ENCODE data around the gene STKLD1.
"Not testable (repeated sequence)": the region's sequence is repeated elsewhere in the genome, so short reads cannot be mapped to it uniquely, and the experiment has no call there.

The STKLD1 gene

GRCh38 chr9:133362359-133363044 lies 13.7 kb upstream of the STKLD1 start:
- no peak for DNase-seq (ENCODE audit: low read depth, low spot score)

- no peak for DNase-seq (ENCODE audit: low read depth, low spot score)
These were observed 9.7 kb upstream of the STKLD1 start for GRCh38 chr9:133366435-133366834.

GRCh38 chr9:133367221-133367620 lies 8.9 kb upstream of the STKLD1 start:
- no peak for DNase-seq (ENCODE audit: low read depth, low spot score)

- DNase-seq (ENCODE audit: low read depth, low spot score): no peak
These were observed 8.4 kb upstream of the STKLD1 start for GRCh38 chr9:133367778-133368177.

GRCh38 chr9:133368249-133368881 lies 7.8 kb upstream of the STKLD1 start:
- no peak for DNase-seq (ENCODE audit: low read depth, low spot score)

- no peak for DNase-seq (ENCODE audit: low read depth, low spot score)
These were observed 6.7 kb upstream of the STKLD1 start for GRCh38 chr9:133369422-133369821.

GRCh38 chr9:133369933-133370332 lies 6.2 kb upstream of the STKLD1 start:
- DNase-seq (ENCODE audit: low read depth, low spot score): no peak

GRCh38 chr9:133370685-133371084 lies 5.5 kb upstream of the STKLD1 start:
- DNase-seq (ENCODE audit: low read depth, low spot score): no peak

GRCh38 chr9:133371261-133371711 lies 4.9 kb upstream of the STKLD1 start:
- peak; percentile 62 for DNase-seq (ENCODE audit: low read depth, low spot score)

- no peak for DNase-seq (ENCODE audit: low read depth, low spot score)
These were observed 4.0 kb upstream of the STKLD1 start for GRCh38 chr9:133372144-133372543.

GRCh38 chr9:133374612-133375115 lies 1.5 kb upstream of the STKLD1 start:
- DNase-seq (ENCODE audit: low read depth, low spot score): peak; percentile 51

- DNase-seq (ENCODE audit: low read depth, low spot score): peak; percentile 58
These were observed 946 bp upstream of the STKLD1 start for GRCh38 chr9:133375116-133375723.

- DNase-seq (ENCODE audit: low read depth, low spot score): not testable (repeated sequence)
These were observed 1.1 kb downstream of the STKLD1 start for GRCh38 chr9:133377280-133377679.

GRCh38 chr9:133377721-133378216 lies 1.6 kb downstream of the STKLD1 start:
- no peak for DNase-seq (ENCODE audit: low read depth, low spot score)

GRCh38 chr9:133378408-133378962 lies 2.3 kb downstream of the STKLD1 start:
- DNase-seq (ENCODE audit: low read depth, low spot score): no peak

GRCh38 chr9:133379153-133380086 lies 3.3 kb downstream of the STKLD1 start:
- no peak for DNase-seq (ENCODE audit: low read depth, low spot score)

- no peak for DNase-seq (ENCODE audit: low read depth, low spot score)
These were observed 4.6 kb downstream of the STKLD1 start for GRCh38 chr9:133380734-133381133.

- DNase-seq (ENCODE audit: low read depth, low spot score): no peak
These were observed 6.5 kb downstream of the STKLD1 start for GRCh38 chr9:133382507-133383141.

GRCh38 chr9:133383438-133383837 lies 7.3 kb downstream of the STKLD1 start:
- DNase-seq (ENCODE audit: low read depth, low spot score): no peak

- no peak for DNase-seq (ENCODE audit: low read depth, low spot score)
These were observed 8.7 kb downstream of the STKLD1 start for GRCh38 chr9:133384736-133385321.

All from astrocyte of the hippocampus (primary cell).